GM19328 (cell line): ENCODE results near the gene MEF2C.

Source experiments
- ATAC-seq: cut with Tn5 transposase; IDR thresholded peaks from one replicate; pipeline ENCODE4 v1.9.1; 2021; ENCODE audit warnings: mild to moderate bottlenecking, moderate library complexity; ENCODE audit not compliant: unreplicated experiment

The MEF2C gene

DNA sequence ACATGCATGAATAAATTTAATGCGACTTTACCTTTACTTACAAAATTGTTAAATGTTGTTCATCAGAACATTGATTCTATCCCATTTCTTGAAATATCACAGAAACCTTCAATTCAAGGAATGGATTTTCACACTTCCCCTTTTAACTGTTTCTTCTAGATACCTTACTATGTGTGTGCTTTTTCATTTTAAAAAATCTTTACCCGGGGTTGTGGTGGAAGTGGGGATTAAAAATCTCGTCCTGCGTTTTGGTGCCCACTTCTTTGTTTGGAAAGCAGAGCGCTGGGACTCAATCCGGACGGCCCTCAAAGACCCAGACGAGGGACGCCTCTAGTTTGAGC is 5.8 kb upstream of the MEF2C start:
- no peak for ATAC-seq

DNA sequence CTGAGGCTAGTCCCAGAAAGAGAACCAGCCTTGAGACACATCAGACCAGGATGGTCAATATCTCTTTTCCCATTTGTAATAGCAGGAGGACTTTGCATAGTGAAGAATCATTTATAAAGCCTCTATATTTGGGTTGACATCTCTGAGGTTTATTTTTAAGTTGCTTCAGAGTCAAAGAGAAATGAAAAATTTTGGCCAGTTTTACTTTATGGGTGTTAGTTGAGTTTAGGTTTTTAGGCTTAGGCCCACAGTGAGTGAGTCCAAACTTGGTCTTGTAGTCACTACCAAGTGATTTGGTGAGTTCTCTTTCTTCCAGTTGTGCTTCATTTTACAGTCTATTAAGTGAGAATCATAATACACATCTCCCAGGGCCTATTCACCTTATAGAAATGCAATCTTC is 5.3 kb upstream of the MEF2C start:
- no peak for ATAC-seq

DNA sequence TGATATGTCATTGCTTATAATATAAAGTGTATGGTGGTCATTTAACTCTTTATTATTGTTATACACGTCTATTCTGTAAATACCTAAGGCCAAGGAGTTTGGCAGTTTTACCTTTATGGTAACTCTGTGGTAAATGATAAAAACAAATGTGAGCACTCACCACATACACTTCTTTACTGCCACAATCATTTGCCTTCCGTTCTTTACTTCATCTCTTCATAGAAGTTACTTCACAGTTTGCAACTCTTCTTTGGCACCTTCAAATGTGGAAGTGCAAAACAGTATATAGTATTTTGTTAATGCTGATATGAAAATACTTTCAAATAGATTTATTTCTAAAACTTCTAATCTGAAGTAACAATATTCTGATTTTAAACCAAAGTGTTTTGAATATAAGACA is 4.4 kb upstream of the MEF2C start:
- ATAC-seq = no peak

DNA sequence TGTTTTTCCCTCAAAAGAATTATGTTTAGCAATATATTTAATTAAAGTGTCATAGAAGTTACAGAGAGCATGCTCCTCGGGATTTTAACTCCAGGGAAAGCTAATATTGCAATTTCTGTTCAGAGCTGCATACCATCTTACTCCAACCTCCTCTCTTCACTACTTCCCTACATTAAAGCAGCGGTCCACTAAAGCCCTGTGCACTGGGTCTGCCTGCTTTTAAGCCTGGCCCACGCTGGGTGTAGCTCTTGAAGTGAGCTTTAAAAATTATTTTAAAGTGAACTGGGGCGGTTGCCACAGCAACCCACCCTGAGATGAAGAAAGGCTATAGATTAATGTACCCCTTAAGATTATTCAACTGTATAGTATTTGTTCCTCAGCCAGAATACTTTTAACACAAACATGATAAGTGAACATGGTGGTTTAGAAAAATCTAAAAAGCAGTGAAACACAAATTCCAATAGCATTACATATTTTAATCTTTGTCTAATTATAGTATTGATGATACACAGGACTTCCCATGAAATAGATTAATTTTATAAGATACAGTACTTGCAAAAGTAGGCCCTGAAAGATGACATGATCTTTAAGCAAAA is 3.9 kb upstream of the MEF2C start:
- ATAC-seq = no peak

DNA sequence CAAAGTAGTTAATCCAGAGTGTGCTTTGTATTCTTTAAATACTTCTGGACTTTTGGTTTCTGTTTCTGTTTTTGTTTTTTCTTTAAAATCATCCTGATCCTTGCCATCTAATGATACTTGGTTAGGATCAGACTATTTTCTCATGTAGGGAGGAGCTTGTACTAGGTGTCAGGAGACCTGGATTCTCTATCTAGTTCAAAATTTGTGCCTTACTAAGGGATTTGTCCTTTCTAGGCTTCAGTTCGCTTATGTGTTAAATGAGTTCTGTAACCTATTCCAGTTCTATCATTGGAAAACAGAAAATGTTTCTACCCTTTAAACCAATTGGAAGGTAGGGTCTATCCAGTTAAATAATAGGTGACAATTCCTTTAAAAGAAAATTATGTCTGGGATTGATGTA is 3.3 kb upstream of the MEF2C start:
- ATAC-seq = no peak

DNA sequence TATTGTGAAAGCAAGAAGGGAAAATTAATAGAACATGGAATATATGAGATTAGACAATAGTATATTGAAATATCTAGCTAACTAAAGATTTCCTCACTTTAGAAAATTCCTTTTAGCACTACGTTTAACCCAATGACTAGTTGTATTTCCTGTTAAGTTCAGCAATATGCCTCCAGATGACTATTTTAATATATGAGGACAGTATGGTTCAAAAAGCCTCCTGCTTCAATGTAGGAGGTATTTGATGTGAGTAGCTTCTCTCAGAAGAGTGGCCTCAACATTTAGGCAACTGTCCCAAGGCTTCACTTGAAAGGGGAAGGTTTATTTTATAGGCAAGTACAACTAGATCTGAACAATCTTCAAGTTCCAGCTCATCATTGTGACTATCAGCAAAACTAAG is 2.0 kb upstream of the MEF2C start:
- ATAC-seq = no peak

DNA sequence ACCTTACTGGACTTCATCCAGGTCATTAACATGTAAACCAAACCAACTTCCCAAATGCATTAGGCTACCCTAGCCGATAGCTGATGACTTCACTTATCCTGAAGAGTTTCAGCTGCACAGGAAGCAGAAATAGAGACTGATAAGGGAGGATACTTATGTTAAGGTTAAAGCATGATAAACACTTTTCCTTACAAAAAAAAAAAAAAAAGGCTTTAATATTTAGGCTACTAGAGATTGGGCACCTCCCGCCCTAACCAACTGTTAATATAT is 1.6 kb upstream of the MEF2C start:
- no peak for ATAC-seq

DNA sequence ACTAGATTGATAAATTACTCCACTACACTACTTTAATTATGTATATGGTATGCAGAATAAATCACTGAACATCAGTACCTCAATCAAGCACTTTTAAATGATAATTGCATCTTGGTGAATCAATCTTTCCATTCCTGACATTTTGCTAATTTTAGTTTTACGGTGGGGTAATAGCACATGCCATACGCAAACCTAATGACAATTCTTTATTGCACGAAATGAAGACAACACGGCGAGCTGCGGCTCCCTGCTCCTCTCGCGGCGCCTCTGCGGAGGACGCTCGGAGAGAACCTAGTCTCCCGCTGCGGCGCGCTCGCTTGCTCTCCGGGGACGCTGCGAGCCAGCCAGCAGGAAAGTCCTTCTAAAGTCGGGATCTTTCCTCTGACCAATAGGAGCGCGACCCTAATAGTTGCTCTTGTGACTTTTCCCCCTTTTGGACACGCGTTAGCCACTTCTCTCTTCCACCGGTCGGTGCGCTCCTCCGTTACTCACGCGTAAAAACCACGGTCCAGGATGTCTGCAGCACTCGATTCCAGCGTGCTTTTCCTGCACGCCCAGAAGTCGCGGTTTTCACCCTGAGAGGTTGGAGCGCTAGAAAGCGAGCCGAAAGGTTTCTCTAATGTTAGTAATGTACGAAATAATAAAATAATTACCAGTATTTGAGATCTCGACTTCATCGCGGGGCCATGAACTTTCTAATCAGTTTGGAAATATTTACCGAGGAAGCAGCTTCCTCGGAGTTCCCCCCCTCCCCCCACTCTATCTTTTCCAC is 1.0 kb upstream of the MEF2C start:
- ATAC-seq = no peak

DNA sequence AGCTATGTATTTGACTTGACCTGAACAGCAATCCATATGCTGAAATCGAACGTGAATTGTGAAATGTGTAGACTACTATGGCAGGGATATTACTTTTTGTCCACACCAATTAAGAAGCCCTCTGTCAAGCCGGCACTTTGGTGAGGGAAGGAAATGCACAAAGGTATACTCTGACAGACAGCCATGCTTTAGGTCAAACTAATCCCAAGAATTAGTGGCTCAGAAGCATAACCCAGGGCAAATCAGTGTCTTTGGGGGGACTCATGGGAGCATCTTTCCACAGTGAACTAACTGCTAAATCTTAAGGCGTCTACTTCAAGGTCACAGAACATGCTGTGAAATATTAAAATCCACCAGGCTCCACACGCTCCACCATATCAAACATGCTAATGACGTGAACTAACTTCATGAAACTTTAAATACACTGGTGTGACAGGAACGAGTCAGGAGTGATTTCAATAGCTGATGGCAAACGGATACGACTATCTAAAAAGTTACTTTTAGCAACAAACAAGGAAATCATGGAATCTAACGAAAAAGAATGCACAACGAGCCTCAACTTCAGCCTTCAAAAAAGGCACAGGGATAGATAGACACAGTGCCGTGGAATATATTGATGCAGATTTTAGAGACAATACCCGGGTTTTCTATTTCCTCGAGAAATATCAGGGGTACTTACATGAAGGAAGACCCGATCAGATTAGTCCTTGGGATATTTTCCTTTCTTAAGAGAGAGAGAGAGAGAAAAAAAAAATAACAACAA is 527 bp downstream of the MEF2C start:
- no peak for ATAC-seq

DNA sequence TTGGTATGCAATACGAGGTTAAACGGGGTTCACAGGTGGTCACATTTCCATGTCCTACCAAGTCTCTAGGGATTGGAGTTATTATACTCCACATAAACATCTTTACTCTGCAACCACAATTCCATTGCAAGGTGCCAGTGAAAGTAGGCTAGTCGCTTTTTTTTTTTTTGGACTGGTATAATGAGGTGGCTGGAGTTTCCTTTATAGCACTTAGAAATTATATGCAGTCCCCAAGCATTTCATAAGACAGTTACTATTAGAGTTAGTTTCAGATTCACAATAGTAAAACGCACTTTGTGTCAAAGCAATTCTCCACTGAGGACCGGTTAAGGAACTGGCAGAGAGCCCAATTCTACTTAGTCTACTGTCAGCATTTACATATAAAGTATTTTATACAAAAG is 1.4 kb downstream of the MEF2C start:
- no peak for ATAC-seq

DNA sequence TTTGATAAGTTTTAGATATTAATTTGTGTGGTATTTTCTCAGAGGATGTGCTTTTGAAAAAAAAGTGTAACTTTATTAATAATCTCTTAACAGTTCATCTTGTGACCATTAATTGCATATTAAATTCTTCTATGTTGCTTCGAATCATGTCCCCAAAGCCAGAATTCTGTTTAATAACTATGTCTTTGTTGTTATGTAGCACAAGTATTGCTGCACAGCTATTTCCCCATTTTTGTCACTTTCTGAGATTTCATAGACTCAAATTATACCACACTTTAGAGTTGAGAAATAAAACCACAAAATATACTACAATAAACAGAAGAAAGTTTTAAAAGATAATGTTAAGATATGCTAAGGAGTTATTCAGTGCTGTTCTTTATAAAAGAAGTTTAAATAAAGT is 2.8 kb downstream of the MEF2C start:
- ATAC-seq = no peak

DNA sequence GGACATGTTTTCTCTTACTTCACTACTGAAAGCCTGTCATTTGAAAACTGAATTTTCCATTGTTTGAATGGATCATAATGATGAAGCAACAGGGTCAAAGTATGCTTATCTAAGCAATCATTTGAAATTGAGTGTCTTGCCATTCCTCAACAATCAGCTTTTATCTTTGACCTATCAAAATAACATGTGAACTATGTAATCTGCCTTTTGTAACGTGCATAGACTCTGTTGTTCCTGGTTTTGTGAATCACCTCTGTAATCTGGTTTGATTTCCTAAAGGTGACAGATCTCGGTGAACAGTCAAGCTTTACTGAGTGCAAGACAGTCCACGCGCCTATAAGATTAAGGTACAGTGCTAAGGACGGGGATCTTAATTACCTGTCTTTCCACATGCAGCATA is 3.3 kb downstream of the MEF2C start:
- no peak for ATAC-seq

DNA sequence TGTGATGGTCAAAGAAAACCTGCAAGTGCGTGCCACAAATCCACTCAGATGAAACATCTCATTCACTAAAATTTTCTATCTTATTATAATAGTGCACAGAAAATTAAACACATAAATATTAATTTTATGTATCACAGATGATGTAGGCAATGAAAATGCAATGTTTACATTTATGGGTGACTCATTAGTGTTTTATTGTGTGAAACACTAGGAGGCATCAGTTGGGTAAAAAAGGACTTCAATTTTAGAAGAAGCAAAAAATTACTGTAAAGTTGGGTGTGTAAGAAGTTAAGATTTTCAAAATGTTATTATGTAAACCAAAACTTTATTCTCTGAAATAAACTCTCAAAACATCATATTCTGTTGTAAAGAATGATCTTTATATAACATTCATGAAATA is 4.0 kb downstream of the MEF2C start:
- ATAC-seq = no peak

DNA sequence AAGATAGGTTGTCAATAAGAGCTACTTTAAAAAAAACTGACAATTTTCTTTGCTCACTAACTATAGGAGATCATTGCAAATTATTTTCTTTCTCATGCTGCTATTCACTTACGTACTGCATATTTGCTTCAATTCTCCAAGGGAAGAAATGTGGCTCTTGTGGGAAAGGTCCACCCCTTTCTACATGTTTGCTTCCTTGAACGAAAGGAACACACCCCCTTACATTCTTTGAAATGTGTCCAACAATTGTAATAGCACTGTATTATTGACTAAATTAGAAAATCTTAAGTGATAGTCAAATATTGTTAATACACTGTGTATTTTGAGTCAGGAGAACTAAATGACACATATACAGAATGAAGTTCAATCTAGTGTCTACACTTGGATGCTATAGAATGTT is 5.2 kb downstream of the MEF2C start:
- ATAC-seq = no peak

DNA sequence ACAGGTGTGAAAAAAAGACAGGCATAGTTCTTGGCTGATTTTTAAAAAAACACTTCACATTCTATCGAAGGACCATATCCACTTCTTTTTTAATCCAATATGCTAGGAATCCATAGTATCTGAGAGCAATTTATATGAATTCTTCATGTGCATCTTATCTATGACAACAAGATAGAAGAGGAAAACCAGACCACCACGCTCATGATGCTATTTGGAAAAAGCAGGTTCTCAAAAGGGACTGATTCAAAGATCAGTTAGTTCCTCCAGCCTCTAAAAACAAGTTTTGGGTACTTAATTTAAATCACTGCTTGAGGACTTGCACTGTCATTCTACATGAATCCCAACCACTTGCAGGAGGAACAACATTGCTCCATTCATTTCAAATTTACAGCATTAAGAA is 6.3 kb downstream of the MEF2C start:
- no peak for ATAC-seq

DNA sequence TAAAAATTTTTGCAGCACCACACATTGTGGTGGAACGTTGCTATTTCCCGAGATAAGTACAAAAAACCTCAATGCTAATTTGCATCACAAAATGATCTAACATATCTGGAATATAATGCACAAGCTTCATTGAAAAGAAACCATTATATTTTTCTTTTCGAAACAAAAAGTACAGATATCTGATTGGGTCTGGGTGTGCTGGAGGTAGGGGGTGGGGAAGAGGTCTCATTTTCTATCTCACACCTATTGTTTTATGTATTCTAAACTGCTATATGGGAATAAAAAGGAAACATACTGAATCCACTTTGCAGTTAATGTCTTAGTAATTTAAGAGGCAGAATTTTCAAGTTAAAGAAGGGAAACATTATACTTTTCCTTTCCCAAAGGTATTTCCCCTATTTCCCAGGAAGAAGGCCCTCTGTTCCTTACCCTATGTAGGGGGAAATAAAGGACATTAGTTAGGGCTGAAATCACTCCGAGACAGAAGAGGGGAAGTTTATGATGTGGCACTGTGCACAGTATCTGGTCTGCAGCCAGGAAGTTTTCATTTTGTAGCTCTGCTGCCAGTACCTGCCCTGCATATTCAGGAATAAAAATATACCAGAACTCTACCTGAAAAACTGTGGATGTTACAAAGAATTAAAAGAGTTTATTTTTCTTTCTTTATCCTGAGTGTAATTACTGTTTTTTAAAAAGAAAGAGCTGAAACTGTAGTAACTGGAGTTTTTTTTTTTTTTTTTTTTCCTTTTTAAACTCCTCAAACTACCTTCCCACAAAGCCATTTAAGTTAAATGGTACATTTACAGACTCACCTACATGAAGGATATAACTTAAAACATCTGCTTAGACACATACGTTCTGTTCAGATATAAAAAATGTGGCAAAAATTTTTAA is 7.4 kb downstream of the MEF2C start:
- ATAC-seq = no peak

DNA sequence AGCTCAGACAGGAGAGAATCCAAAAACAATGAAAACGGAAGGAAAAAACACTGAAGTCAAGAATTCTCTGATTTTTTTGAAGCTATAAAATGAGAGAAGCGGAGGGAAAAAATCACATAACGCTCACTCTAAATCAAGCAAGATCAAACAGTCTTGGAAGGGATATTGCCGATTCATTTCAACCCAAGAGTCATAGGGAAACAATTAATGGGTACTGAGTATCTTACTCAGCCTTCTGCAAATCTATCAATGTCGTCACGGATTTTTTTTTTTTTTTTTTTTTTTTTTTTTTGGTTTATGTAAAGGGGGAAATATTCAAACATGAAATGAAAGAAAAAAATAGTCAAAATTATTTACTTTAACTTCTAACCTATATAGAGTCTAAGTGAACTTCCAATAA is 9.5 kb downstream of the MEF2C start:
- ATAC-seq = no peak

DNA sequence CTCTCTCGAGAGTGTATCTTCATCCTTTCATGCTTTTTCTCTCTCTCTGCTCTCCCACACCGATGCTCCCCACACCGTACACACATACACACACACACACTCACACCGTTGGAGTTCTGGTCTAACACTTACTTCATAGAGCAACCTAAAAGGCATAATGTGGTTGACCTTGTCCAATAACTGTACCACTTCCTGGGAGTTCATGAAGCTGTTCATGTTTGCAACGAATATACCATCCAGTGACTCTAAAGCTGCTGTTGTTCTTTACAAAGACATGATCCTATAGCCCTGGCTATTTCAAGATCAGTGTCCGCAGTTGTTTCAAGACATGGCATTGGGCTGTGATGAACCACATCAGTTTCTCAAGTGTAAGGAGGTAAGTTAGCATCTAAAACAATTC is 10.0 kb downstream of the MEF2C start:
- no peak for ATAC-seq

DNA sequence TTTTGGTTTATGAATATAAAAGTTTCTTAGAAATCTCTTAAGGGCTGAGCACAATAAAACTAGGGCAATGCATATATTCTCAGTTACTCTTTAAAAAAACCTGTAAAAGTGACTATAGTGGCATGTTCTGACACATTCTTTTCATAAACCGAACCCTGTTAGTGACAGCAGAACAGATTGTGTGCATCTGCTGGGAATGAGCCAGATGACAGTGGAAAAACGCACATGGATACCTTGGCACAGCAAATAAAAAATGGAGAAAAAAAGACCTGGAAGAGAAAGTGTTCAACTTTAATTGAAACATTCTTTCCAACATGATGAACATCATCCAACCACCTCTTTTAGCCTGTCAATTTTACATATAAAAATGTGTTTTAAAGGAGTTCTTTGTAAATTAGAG is 12.7 kb downstream of the MEF2C start:
- ATAC-seq = no peak

DNA sequence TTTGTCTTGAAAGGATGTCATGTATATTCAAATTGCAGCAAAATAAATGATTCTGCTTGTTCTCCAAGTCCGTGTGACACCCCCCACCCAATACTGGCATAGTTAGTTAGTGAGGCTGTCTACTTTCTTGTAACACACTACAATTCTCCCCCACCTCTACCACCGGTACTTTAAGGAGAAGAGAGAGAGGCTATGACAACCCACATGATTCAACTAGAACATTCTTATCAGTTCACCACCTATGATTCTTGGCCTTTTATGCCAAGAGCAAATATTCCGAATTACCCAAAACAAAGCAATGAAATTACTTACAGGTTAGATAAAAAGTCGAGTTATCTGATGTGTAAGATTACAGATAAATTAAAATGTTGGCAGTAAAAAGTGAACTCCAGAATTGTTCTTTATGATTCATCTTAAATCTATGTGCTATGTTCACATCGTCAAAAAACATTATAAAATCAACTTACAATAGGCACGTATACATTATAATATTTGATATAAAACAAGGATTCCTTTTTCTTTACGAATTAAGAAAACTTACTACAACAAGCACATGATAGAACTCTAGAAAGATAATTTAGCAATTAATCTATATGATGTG is 14.4 kb downstream of the MEF2C start:
- no peak for ATAC-seq

DNA sequence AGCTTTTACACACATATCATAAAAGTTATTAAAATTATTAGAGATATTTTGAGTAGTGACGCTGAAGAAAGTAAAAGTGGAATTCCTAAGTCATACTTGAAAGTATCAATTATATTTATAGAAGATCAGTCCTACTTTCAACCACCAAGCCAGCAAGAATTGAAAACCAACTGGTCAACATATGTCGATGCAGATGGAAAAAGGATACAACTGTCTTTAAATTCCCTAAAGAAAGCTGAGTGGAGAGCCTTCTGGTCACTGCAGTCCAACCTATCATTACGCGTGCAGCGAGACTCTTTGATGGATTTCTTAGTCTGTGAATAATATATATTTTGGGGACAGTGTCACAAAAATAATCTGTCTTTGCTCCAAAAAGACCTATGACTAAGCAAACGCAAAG is 15.3 kb downstream of the MEF2C start:
- ATAC-seq = no peak
